Trophoblast cell (in vitro differentiated cells and primary cell): ENCODE measurements around the gene ACTC1.
A peak's percentile ranks its signal among the peaks of the same experiment; 100 is the strongest.

ENCODE experiments used
- DNase-seq, 2 donors: peaks; one replicate each; pipeline ENCODE4 v3.0.0-alpha.2; 2016
- H2AFZ ChIP-seq: 2 replicates; pipeline ENCODE4 v1.6.1; 2013; ENCODE audit warnings: low read length, moderate library complexity, mild to moderate bottlenecking; ENCODE audit not compliant: insufficient read depth, poor library complexity
- H2AK5ac ChIP-seq: 2 replicates; pipeline ENCODE4 v1.6.1; 2013; ENCODE audit warnings: mild to moderate bottlenecking, low read length
- H2BK120ac ChIP-seq: 2 replicates; pipeline ENCODE4 v1.6.1; 2013; ENCODE audit warnings: low read length, mild to moderate bottlenecking, moderate library complexity; ENCODE audit not compliant: insufficient read depth, poor library complexity
- H2BK12ac ChIP-seq: 2 replicates; pipeline ENCODE4 v1.6.1; 2013; ENCODE audit warnings: mild to moderate bottlenecking, low read length, moderate library complexity
- H2BK5ac ChIP-seq: 2 replicates; pipeline ENCODE4 v1.6.1; 2013; ENCODE audit warnings: low read length, low read depth, moderate library complexity, mild to moderate bottlenecking; ENCODE audit not compliant: poor library complexity
- H3K14ac ChIP-seq: 2 replicates; pipeline ENCODE4 v1.6.1; 2013; ENCODE audit warnings: mild to moderate bottlenecking, low read length
- H3K18ac ChIP-seq: 2 replicates; pipeline ENCODE4 v1.6.1; 2013; ENCODE audit warnings: mild to moderate bottlenecking, low read length
- H3K23ac ChIP-seq: 2 replicates; pipeline ENCODE4 v1.6.1; 2013; ENCODE audit warnings: low read length
- H3K27ac ChIP-seq: 2 replicates; pipeline ENCODE4 v1.5.1; 2013; ENCODE audit warnings: low read depth, mild to moderate bottlenecking, inconsistent platforms, low read length, moderate library complexity
- H3K27me3 ChIP-seq: 2 replicates; pipeline ENCODE4 v1.6.1; 2013; ENCODE audit warnings: inconsistent platforms, mild to moderate bottlenecking, low read length, moderate library complexity; ENCODE audit not compliant: insufficient read depth
- H3K36me3 ChIP-seq, 2 experiments: 1 replicate in 1 of 2; 2 replicates in 1 of 2; pipeline ENCODE4 v1.6.1; 2013; ENCODE audit warnings: low read length in 2 of 2, mild to moderate bottlenecking in 2 of 2, moderate library complexity in 1 of 2; ENCODE audit not compliant: insufficient read depth in 2 of 2, control insufficient read depth in 1 of 2
- H3K4ac ChIP-seq: 2 replicates; pipeline ENCODE4 v1.6.1; 2013; ENCODE audit warnings: low read depth, mild to moderate bottlenecking, low read length, moderate library complexity
- H3K4me1 ChIP-seq, 2 experiments: 1 replicate in 1 of 2; 2 replicates in 1 of 2; pipeline ENCODE4 v1.6.1; 2013; ENCODE audit warnings: low read length in 2 of 2, mild to moderate bottlenecking in 2 of 2, moderate library complexity in 1 of 2; ENCODE audit not compliant: insufficient read depth in 2 of 2, control insufficient read depth in 1 of 2
- H3K4me2 ChIP-seq: 2 replicates; pipeline ENCODE4 v1.6.1; 2013; ENCODE audit warnings: inconsistent platforms, mild to moderate bottlenecking, low read length, moderate library complexity
- H3K4me3 ChIP-seq: 2 replicates; pipeline ENCODE4 v1.5.1; 2013; ENCODE audit warnings: mild to moderate bottlenecking, low read depth, low read length, inconsistent platforms
- H3K79me1 ChIP-seq: one replicate; pipeline ENCODE4 v1.6.1; 2013; ENCODE audit warnings: low read length
- H3K79me2 ChIP-seq: 2 replicates; pipeline ENCODE4 v1.6.1; 2013; ENCODE audit warnings: low read length, mild to moderate bottlenecking; ENCODE audit not compliant: control insufficient read depth, insufficient read depth, poor library complexity
- H3K9ac ChIP-seq: 2 replicates; pipeline ENCODE4 v1.6.1; 2013; ENCODE audit warnings: mild to moderate bottlenecking, low read length
- H3K9me3 ChIP-seq: 2 replicates; pipeline ENCODE4 v1.6.1; 2013; ENCODE audit warnings: low read depth, mild to moderate bottlenecking, control low read depth, inconsistent platforms, low read length; ENCODE audit not compliant: insufficient read depth
- H4K12ac ChIP-seq: 2 replicates; pipeline ENCODE4 v1.6.1; 2013; ENCODE audit warnings: low read depth, mild to moderate bottlenecking, low read length, moderate library complexity
- H4K8ac ChIP-seq: 2 replicates; pipeline ENCODE4 v1.6.1; 2013; ENCODE audit warnings: low read depth, mild to moderate bottlenecking, low read length, moderate library complexity
- H4K91ac ChIP-seq: one replicate; pipeline ENCODE4 v1.6.1; 2013; ENCODE audit warnings: low read depth, mild to moderate bottlenecking, low read length, moderate library complexity
- WGBS: extraction: QIAGEN DNeasy Blood & Tissue Kit; methylation state at CpG from one replicate; pipeline ENCODE4 v1.1.7; 2013; ENCODE audit warnings: missing lambda C conversion rate; ENCODE audit not compliant: insufficient read length, insufficient coverage; ENCODE audit errors: extremely low coverage; 5-methylcytosine and 5-hydroxymethylcytosine counted together

Gene ACTC1

GRCh38 chr15:34786206-34786605 lies 9.1 kb downstream of the ACTC1 start:
- Histone ChIP-seq H3K23ac (no peak overlapping the region), H3K18ac (no peak overlapping the region), H3K14ac (no peak overlapping the region), H3K36me3 (peaks cover 4 to 9% of the 10 kb centered on the region in 2 experiments), H3K79me2 (no peaks in the 10 kb centered on the region), H2AFZ (no peak overlapping the region), H3K79me1 (no peaks in the 10 kb centered on the region), H3K9me3 (no peaks in the 10 kb centered on the region), H2BK12ac (peak overlapping the region; percentile 2), H2BK120ac (no peak overlapping the region), H4K12ac (no peak overlapping the region), H2BK5ac (no peak overlapping the region), H3K9ac (no peak overlapping the region), H3K4me2 (no peak overlapping the region), H4K8ac (no peak overlapping the region), H2AK5ac (no peak overlapping the region), H3K4ac (no peak overlapping the region), H3K27ac (no peak overlapping the region), H3K27me3 (no peaks in the 10 kb centered on the region), H4K91ac (no peak overlapping the region), H3K4me1 (peaks cover 0 to 6% of the 10 kb centered on the region in 2 experiments), H3K4me3 (no peak overlapping the region)
- DNase-seq = peak in 1 of 2 donors; percentile 36
- WGBS = no CpG with 5 or more reads among the region's 2 CpGs

- Histone ChIP-seq H3K36me3 (no peaks in the 10 kb centered on the region), H3K4ac (no peak overlapping the region), H4K8ac (no peak overlapping the region), H3K4me1 (peaks cover 0 to 4% of the 10 kb centered on the region in 2 experiments), H2AK5ac (no peak overlapping the region), H3K9ac (no peak overlapping the region), H3K27me3 (no peaks in the 10 kb centered on the region), H2BK5ac (no peak overlapping the region), H4K12ac (no peak overlapping the region), H2BK120ac (no peak overlapping the region), H3K27ac (no peak overlapping the region), H4K91ac (no peak overlapping the region), H3K79me1 (no peaks in the 10 kb centered on the region), H3K14ac (no peak overlapping the region), H2AFZ (no peak overlapping the region), H3K18ac (no peak overlapping the region), H3K9me3 (no peaks in the 10 kb centered on the region), H2BK12ac (no peak overlapping the region), H3K79me2 (no peaks in the 10 kb centered on the region), H3K23ac (no peak overlapping the region), H3K4me2 (no peak overlapping the region), H3K4me3 (no peak overlapping the region)
- no peak for DNase-seq
Measured at GRCh38 chr15:34783991-34784390, 11.4 kb downstream of the ACTC1 start.

- H2BK120ac ChIP-seq = no peak overlapping the region
- DNase-seq = peak in 1 of 2 donors; percentile 23
- no peaks in the 10 kb centered on the region for H3K27me3 ChIP-seq
- H4K8ac ChIP-seq = no peak overlapping the region
- H2AK5ac ChIP-seq = no peak overlapping the region
- H2AFZ ChIP-seq = no peak overlapping the region
- no CpG with 5 or more reads among the region's 2 CpGs for WGBS
- H3K9ac ChIP-seq = no peak overlapping the region
- H2BK12ac ChIP-seq = no peak overlapping the region
- H3K36me3 ChIP-seq = no peaks in the 10 kb centered on the region
- H3K14ac ChIP-seq = no peak overlapping the region
- H3K18ac ChIP-seq = no peak overlapping the region
- H3K27ac ChIP-seq = no peak overlapping the region
- H4K12ac ChIP-seq = no peak overlapping the region
- H3K4me2 ChIP-seq = no peak overlapping the region
- H3K4me1 ChIP-seq = peaks cover 0 to 4% of the 10 kb centered on the region in 2 experiments
- H4K91ac ChIP-seq = no peak overlapping the region
- H3K79me2 ChIP-seq = no peaks in the 10 kb centered on the region
- H3K79me1 ChIP-seq = no peaks in the 10 kb centered on the region
- no peaks in the 10 kb centered on the region for H3K9me3 ChIP-seq
- no peak overlapping the region for H2BK5ac ChIP-seq
- H3K4ac ChIP-seq = no peak overlapping the region
- no peak overlapping the region for H3K4me3 ChIP-seq
- H3K23ac ChIP-seq = no peak overlapping the region
Measured at GRCh38 chr15:34783431-34783830, 11.9 kb downstream of the ACTC1 start.

- WGBS = no CpG with 5 or more reads among the region's 3 CpGs
Measured at GRCh38 chr15:34782901-34783300, 12.4 kb downstream of the ACTC1 start.

More at GRCh38 chr15:34782901-34783300, 12.4 kb downstream of the ACTC1 start:
- Histone ChIP-seq H3K4ac (no peak overlapping the region), H2BK12ac (no peak overlapping the region), H3K36me3 (no peaks in the 10 kb centered on the region), H2BK5ac (no peak overlapping the region), H3K18ac (no peak overlapping the region), H3K79me1 (no peaks in the 10 kb centered on the region), H2AK5ac (no peak overlapping the region), H3K9ac (no peak overlapping the region), H3K4me3 (no peak overlapping the region), H3K4me2 (no peak overlapping the region), H4K12ac (no peak overlapping the region), H3K9me3 (no peaks in the 10 kb centered on the region), H2AFZ (no peak overlapping the region), H2BK120ac (no peak overlapping the region), H3K23ac (no peak overlapping the region), H3K4me1 (peaks cover 0 to 4% of the 10 kb centered on the region in 2 experiments), H3K27ac (no peak overlapping the region), H3K27me3 (no peaks in the 10 kb centered on the region), H4K8ac (no peak overlapping the region), H3K14ac (no peak overlapping the region), H3K79me2 (no peaks in the 10 kb centered on the region), H4K91ac (no peak overlapping the region)
- DNase-seq = peak in 1 of 2 donors; percentile 56
